Measurements from ENCODE around the gene PCGF5. TPM values are rescaled to one million over a fixed set of nuclear protein-coding genes. Genes with fewer than 3 reads are reported as not detected.
"Not testable (repeated sequence)": the region's sequence is repeated elsewhere in the genome, so short reads cannot be mapped to it uniquely, and the experiment has no call there.

PCGF5 gene
- total RNA-seq, 2 donors from 2014 or later = 69.0 to 69.5 TPM

DNA sequence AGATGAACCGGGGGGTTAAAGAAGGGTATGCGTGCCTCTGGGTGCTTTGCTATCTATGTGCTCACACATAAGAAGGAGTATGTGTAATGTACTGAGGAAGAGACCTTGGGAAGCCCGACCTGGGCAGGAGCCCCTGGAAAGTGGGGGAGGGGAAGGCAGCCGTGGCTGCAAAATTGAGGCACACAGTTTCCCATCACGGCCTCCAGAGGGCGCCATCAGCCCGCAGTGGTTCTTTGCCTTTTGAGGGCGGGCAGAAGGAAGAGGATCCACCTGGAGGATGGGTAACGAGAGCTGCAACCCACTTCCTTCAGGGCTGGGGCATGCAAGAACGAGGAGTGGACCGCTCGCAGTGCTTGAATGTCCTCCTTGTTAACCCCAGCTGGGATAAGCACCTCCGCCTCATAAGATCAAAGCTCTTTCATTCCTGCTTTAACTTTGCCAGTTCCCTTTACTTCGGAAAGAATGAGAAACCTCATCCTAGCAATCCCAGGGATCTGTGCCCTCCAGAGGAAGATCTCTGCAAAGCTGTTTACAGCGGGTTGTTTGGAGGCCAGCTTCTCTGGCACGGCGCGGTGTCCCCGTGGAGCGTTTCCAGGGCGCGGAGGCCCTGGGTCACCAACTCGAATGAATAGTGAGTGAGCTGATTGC, 77.9 kb downstream of the PCGF5 start:
- H3K9me3 Mint-ChIP-seq = no peaks in the 10 kb centered on the region
- H3K27me3 Mint-ChIP-seq (ENCODE audit: low read depth) = peaks cover 8% of the 10 kb centered on the region
- H3K36me3 Mint-ChIP-seq (ENCODE audit: insufficient read depth in 2 of 2) = no peaks in the 10 kb centered on the region
- ATAC-seq (replicated peaks in 1 of 2) = peak; percentile 89 to 96
- H3K27ac Mint-ChIP-seq = no peak overlapping the region
- peaks cover 12% of the 10 kb centered on the region for H3K4me1 Mint-ChIP-seq (ENCODE audit: low read depth)
- peak; percentile 79 to 84 for DNase-seq
- peak overlapping the region; percentile 74 to 77 for H3K4me3 Mint-ChIP-seq

DNA sequence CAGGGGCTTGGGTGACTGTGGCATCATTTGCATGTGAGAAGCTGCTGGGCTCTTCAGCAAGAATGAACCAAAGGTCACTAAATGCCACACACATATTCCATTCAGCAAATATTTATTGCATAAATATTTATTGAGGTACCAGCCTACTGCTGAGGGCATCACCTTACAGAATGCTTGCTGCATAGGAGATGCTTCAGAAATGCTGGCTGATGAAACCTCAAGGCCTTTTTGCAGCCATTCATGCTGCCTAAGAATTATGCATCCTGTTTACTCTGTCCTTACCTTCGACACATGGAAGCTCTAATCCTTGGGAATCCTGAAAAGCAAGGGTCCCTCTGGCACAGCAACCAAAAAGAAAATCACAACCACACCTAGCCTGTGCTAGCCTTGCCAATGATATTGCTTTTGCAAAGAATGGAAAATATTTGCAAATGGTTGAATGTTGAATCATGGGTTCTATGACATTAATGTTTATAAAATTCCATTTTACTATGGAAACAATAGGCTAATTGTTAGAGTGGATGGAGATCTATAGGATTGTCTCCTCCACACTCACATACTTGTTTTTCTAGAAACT, 79.6 kb downstream of the PCGF5 start:
- Mint-ChIP-seq H3K4me1 (ENCODE audit: low read depth) (peaks cover 12% of the 10 kb centered on the region), H3K9me3 (no peaks in the 10 kb centered on the region), H3K4me3 (no peak overlapping the region), H3K27ac (no peak overlapping the region), H3K36me3 (ENCODE audit: insufficient read depth in 2 of 2) (no peaks in the 10 kb centered on the region), H3K27me3 (ENCODE audit: low read depth) (peaks cover 4% of the 10 kb centered on the region)
- ATAC-seq (replicated peaks in 1 of 2) = no peak
- DNase-seq = no peak

DNA sequence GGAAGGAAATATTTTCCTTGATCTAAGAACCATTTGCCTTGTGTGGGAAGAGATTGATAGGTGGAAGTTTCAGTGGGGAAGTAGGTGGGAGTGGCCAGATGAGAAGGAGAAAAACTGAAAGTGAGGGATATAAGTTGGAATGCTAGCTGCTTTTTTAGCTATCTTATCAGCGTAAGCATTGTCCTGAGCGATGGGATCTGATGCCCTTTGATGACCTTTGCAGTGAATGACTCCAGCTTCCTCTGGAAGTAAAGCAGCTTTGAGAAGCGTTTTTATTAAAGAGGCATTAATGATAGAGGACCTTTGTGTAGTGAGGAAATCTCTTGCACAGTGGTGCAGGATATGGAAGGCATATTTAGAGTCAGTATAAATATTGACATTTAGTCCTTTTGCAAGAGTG, 82.5 kb downstream of the PCGF5 start:
- not testable (repeated sequence) for H3K27ac Mint-ChIP-seq; H3K9me3 Mint-ChIP-seq; H3K4me1 Mint-ChIP-seq (ENCODE audit: low read depth); ATAC-seq (replicated peaks in 1 of 2); H3K36me3 Mint-ChIP-seq (ENCODE audit: insufficient read depth in 2 of 2); H3K27me3 Mint-ChIP-seq (ENCODE audit: low read depth); H3K4me3 Mint-ChIP-seq; DNase-seq

DNA sequence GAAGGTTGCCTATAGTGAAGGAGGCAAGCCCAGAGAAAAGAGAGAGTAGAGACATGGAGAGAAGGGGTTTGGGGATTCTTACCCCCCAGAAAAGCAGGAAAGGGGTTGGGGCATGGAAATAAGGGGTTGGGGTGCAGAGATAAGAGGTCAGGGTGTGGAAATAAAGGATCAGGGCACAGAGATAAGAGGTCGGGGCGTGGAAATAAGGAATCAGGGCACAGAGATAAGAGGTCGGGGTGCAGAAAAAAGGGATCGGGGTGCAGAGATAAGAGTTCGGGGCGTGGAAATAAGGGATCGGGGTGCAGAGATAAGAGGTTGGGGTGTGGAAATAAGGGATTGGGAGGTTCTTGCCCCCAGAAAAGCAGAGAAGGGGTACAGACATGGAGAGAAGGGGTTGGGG, 85.5 kb downstream of the PCGF5 start:
- not testable (repeated sequence) for DNase-seq; H3K4me3 Mint-ChIP-seq; H3K36me3 Mint-ChIP-seq (ENCODE audit: insufficient read depth in 2 of 2); ATAC-seq (replicated peaks in 1 of 2); H3K4me1 Mint-ChIP-seq (ENCODE audit: low read depth); H3K27ac Mint-ChIP-seq; H3K9me3 Mint-ChIP-seq; H3K27me3 Mint-ChIP-seq (ENCODE audit: low read depth)

DNA sequence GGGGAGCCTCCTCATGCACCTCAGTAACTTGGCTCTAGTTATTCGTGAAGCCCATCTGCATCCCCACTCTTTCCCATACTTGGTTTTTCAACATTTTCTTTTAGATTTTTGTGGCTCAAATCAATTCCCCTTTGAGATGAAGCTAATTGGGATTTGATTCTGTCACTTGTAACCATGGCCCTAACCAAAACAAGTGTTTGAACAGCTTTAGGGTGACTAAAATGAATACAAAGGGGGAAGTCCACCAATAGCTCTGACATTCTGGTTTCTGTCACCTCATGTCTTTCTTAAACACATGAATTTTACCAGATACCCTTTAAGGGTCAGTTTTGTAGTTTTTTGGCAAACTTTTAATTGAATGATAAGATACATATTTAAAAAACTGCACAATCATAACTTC, 87.0 kb downstream of the PCGF5 start:
- H3K4me1 Mint-ChIP-seq (ENCODE audit: low read depth) = no peaks in the 10 kb centered on the region
- ATAC-seq (replicated peaks in 1 of 2) = peak; percentile 61 to 76

DNA sequence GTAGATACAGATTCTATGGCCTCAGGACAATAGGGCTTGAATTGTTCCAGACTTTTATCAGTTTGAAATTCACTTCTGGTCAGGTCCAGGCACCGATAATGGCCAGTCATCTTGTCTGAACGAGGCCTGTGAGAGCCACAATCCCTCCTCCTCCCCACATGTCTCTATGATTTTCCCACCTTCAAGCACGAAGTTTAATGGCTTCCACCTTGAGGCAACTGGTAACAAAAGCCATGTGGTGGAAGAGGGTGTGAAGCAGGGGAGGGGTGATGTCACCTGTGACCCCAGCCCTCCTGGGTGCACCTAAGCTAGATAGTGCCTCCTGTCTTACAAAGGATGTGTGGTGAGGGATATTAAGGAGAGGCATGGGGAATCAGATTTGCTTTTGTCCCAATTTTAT, 89.2 kb downstream of the PCGF5 start:
- Mint-ChIP-seq H3K27ac (no peak overlapping the region), H3K4me1 (ENCODE audit: low read depth) (peaks cover 13% of the 10 kb centered on the region), H3K9me3 (no peaks in the 10 kb centered on the region), H3K27me3 (ENCODE audit: low read depth) (peaks cover 14% of the 10 kb centered on the region), H3K4me3 (no peak overlapping the region), H3K36me3 (ENCODE audit: insufficient read depth in 2 of 2) (no peaks in the 10 kb centered on the region)
- DNase-seq (no peak), ATAC-seq (replicated peaks in 1 of 2) (no peak)

More for the DNA sequence above, 87.0 kb downstream of the PCGF5 start:
- no peaks in the 10 kb centered on the region for H3K36me3 Mint-ChIP-seq (ENCODE audit: insufficient read depth in 2 of 2)
- H3K27me3 Mint-ChIP-seq (ENCODE audit: low read depth) = peaks cover 14% of the 10 kb centered on the region
- H3K4me3 Mint-ChIP-seq = no peak overlapping the region
- H3K9me3 Mint-ChIP-seq = no peaks in the 10 kb centered on the region
- DNase-seq = no peak
- no peak overlapping the region for H3K27ac Mint-ChIP-seq

DNA sequence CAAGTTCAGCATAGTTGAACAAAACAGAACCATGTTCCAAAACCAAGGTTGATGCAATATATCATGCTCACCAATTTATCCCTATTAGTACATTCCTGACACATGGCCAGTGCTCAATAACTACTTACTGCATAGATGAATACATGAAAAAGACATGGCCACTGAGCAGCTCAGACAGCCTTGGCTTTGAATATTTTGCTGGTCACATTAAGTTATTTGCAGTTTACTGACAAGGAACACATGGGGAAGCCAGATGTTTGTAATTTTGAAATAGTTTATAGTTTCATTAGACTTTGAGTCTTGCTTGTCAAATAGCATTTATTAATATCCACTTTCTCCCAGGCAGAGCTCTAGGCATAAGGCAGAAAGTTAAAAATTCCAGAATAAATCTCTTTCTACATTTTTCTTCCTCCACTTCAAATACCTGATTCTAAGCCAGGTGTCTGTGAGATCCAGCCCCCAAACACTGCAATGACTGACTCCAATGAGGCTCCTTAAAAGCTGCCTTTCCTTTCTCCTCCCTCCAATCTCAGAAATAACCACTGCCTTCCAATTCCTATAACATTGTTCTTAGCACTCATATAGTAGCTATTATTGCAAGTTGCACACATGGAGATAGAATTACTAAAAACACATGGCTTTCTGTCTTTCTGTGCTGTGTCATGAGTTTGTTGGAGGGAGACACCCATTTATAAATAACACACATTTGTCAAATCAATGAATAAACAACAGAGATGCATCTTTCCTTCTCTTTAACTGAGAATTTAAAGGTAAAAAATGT, 91.3 kb downstream of the PCGF5 start:
- H3K27ac Mint-ChIP-seq = no peak overlapping the region
- ATAC-seq (replicated peaks in 1 of 2) (no peak), DNase-seq (no peak)
- H3K27me3 Mint-ChIP-seq (ENCODE audit: low read depth) = peaks cover 14% of the 10 kb centered on the region
- H3K9me3 Mint-ChIP-seq = no peaks in the 10 kb centered on the region
- no peak overlapping the region for H3K4me3 Mint-ChIP-seq
- H3K36me3 Mint-ChIP-seq (ENCODE audit: insufficient read depth in 2 of 2) = no peaks in the 10 kb centered on the region
- peaks cover 13% of the 10 kb centered on the region for H3K4me1 Mint-ChIP-seq (ENCODE audit: low read depth)

DNA sequence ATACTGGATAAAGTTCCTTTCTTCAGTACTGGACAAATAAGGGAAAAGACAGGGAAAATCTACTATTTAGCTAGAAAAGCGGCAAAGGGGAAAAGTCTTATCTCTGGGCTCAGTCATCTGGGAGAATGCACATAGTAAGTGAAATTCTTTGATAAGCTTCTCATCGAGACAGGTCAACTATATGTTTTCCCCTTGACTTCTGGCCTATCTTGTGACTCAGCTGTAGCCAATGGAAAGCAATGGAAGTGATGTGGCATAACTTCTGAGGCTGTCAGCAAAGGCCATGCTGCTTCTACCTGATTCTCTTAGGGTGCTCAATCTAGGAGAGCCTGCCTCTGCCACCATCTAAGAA, 91.9 kb downstream of the PCGF5 start:
- ATAC-seq (replicated peaks in 1 of 2) = no peak
- Mint-ChIP-seq H3K27ac (no peak overlapping the region), H3K27me3 (ENCODE audit: low read depth) (peaks cover 14% of the 10 kb centered on the region), H3K36me3 (ENCODE audit: insufficient read depth in 2 of 2) (no peaks in the 10 kb centered on the region), H3K4me1 (ENCODE audit: low read depth) (peaks cover 13% of the 10 kb centered on the region), H3K4me3 (no peak overlapping the region), H3K9me3 (no peaks in the 10 kb centered on the region)
- DNase-seq = no peak

DNA sequence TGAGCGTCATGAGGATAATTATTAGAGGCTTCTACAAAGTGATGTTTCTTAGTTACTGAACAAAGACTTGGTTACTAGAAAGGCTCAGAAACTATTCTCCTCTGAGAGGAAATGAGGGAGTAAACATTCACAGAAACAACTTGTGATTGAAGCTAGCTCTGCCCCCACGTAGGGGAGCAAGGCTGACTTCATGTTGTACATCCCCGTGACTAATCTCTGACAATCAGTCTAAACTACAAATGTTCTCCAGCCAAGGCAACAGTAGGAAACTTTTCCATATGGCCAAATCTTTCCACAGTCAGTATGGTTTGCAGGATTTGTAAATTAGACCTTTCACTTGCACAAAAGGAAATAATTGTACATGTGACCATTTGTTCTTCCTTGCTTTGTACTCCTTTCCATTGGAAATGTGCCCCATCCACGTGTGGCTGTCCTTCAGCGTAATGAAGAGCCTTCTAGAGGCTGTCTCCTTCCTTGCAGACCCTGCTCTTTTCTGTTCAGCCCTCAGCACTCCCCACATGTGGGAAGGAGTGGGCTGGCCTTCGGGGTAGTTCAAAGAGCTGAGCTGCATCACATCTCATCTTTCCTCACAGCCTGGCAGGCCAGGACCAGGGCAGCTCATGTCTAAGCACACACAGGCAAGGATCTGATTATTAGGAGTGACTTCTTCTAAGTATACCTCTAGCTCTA, 93.5 kb downstream of the PCGF5 start:
- peak overlapping the region; percentile 10 to 43 for H3K4me3 Mint-ChIP-seq
- H3K9me3 Mint-ChIP-seq = no peaks in the 10 kb centered on the region
- peak overlapping the region; percentile 54 for H3K27ac Mint-ChIP-seq
- H3K36me3 Mint-ChIP-seq (ENCODE audit: insufficient read depth in 2 of 2) = no peaks in the 10 kb centered on the region
- H3K4me1 Mint-ChIP-seq (ENCODE audit: low read depth) = peaks cover 13% of the 10 kb centered on the region
- ATAC-seq (replicated peaks in 1 of 2) = peak; percentile 82 to 98
- H3K27me3 Mint-ChIP-seq (ENCODE audit: low read depth) = peaks cover 13% of the 10 kb centered on the region
- DNase-seq = peak in 1 of 2 donors; percentile 37

DNA sequence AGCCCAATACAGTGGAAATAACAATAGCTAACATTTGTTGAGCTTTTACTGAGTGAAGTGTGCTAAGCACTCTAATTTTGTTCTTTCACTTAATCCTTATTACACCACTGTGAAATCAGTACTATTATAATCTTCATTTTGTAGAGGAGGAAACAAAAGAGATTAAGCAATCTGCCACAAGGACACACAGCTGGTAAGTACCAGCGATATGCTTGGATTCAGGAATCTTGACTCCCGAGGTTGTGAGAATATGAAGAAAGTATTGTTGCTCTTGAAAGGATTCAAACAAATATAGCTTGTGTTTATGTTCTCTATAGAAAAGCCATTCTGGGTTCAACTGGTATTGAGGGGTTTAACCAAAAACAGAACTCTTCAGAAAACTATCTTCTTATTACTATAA, 96.0 kb downstream of the PCGF5 start:
- Mint-ChIP-seq H3K36me3 (ENCODE audit: insufficient read depth in 2 of 2) (no peaks in the 10 kb centered on the region), H3K27ac (no peak overlapping the region), H3K4me3 (no peak overlapping the region), H3K4me1 (ENCODE audit: low read depth) (peaks cover 13% of the 10 kb centered on the region), H3K9me3 (no peaks in the 10 kb centered on the region), H3K27me3 (ENCODE audit: low read depth) (peaks cover 7% of the 10 kb centered on the region)
- ATAC-seq (replicated peaks in 1 of 2) = no peak
- DNase-seq = no peak

DNA sequence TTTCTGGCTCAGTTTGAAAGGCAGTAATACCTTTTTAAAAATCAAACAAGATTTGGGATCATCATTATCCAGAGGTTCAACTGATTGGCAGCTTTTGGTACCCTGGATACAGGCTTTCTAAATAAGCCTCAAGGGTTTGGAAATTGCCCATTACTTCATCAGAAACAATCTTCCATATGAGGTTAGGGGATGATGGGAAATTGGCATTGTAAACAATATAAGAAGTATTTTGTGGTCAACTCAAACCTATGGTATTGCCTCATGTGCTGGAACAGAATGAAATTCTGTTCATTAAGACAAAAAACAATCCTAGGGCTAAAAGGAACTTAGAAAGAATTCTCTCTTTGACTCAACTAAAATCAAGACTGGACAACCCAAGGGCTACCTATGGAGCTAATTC, 97.1 kb downstream of the PCGF5 start:
- Mint-ChIP-seq H3K27me3 (ENCODE audit: low read depth) (no peaks in the 10 kb centered on the region), H3K27ac (no peak overlapping the region)

DNA sequence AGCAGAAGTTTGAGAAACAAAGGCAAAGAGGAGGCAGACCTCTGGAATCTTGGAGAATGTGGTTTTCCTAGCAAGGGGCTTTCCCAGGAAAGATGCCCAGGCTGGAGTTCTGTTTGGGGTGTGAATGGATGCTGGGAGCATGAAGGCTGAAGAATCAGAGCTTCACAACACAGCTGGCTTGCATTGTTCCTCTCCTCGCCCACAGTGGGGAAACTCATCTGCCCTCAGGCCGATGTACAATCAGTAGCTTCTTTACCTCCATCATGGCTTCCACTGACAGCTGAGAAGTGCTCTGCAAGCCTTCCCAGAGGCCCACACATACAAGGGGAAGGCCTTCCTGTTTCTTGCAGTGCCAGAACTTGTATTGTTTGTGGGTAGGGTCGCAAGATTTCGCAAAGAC, 98.9 kb downstream of the PCGF5 start:
- no peak for ATAC-seq (replicated peaks in 1 of 2)
- Mint-ChIP-seq H3K9me3 (no peaks in the 10 kb centered on the region), H3K27me3 (ENCODE audit: low read depth) (no peaks in the 10 kb centered on the region), H3K4me1 (ENCODE audit: low read depth) (peaks cover 1% of the 10 kb centered on the region), H3K4me3 (no peak overlapping the region), H3K27ac (no peak overlapping the region), H3K36me3 (ENCODE audit: insufficient read depth in 2 of 2) (peaks cover 0 to 1% of the 10 kb centered on the region in 2 donors)
- no peak for DNase-seq

More for the DNA sequence above, 97.1 kb downstream of the PCGF5 start:
- Mint-ChIP-seq H3K36me3 (ENCODE audit: insufficient read depth in 2 of 2) (no peaks in the 10 kb centered on the region), H3K9me3 (no peaks in the 10 kb centered on the region), H3K4me1 (ENCODE audit: low read depth) (peaks cover 13% of the 10 kb centered on the region), H3K4me3 (no peak overlapping the region)
- DNase-seq (no peak), ATAC-seq (replicated peaks in 1 of 2) (no peak)

DNA sequence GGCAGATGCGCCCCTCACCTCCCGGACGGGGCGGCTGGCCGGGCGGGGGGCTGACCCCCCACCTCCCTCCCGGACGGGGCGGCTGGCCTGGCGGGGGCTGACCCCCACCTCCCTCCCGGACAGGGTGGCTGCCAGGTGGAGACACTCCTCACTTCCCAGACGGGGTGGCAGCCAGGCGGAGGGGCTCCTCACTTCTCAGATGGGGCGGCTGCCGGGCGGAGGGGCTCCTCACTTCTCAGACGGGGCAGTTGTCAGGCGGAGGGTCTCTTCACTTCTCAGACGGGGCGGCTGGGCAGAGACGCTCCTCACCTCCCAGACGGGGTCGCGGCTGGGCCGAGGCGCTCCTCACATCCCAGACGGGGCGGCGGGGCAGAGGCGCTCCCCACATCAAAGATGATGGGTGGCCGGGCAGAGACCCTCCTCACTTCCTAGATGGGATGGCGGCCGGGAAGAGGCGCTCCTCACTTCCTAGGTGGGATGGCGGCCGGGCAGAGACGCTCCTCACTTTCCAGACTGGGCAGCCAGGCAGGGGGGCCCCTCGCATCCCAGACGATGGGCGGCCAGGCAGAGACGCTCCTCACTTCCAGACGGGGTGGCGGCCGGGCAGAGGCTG, 102.9 kb downstream of the PCGF5 start:
- H3K9me3 Mint-ChIP-seq; DNase-seq; H3K36me3 Mint-ChIP-seq (ENCODE audit: insufficient read depth in 2 of 2); H3K4me1 Mint-ChIP-seq (ENCODE audit: low read depth); H3K4me3 Mint-ChIP-seq; H3K27me3 Mint-ChIP-seq (ENCODE audit: low read depth); ATAC-seq (replicated peaks in 1 of 2); H3K27ac Mint-ChIP-seq: not testable (repeated sequence)
